ENCODE data around the gene SLC44A1. TPM values are rescaled to one million over a fixed set of nuclear protein-coding genes. Genes with fewer than 3 reads are reported as not detected.
A peak's percentile ranks its signal among the peaks of the same experiment; 100 is the strongest.

Gene SLC44A1
- total and polyA plus RNA-seq, 2 donors from 2014 or later: 17.4 to 42.3 TPM

GRCh38 chr9:105341434-105342146 is 97.1 kb downstream of the SLC44A1 start:
- no peak overlapping the region for H3K9ac ChIP-seq (ENCODE audit: low read length in 3 of 3)
- DNase-seq: peak in 1 of 5 donors; percentile 2
- no peak overlapping the region for H3K27ac ChIP-seq (ENCODE audit: low read depth in 2 of 2, low read length in 2 of 2)

GRCh38 chr9:105342147-105342505 is 97.7 kb downstream of the SLC44A1 start:
- peak overlapping the region in 2 of 3 donors; percentile 9 to 39 for H3K4me3 ChIP-seq (ENCODE audit: low read length in 3 of 3)
- peaks cover 0 to 3% (median 0%) of the 10 kb centered on the region in 3 donors for H3K4me1 ChIP-seq (ENCODE audit: control insufficient read depth in 2 of 3, insufficient read depth in 2 of 3, low read depth in 1 of 3, low read length in 3 of 3)
- no peak overlapping the region for H3K9ac ChIP-seq (ENCODE audit: low read length in 3 of 3)
- DNase-seq: no peak
- no peak for FAIRE-seq
- H3K36me3 ChIP-seq (ENCODE audit: control insufficient read depth in 2 of 3, insufficient read depth in 3 of 3, low read length in 3 of 3): peaks cover 0 to 5% (median 2%) of the 10 kb centered on the region in 3 donors
- no peak for TF ChIP-seq CTCF (IDR thresholded peaks at IDR 0.05; ENCODE audit: borderline replicate concordance, extremely low read depth, insufficient read depth)
- no peak overlapping the region for H3K27ac ChIP-seq (ENCODE audit: low read depth in 2 of 2, low read length in 2 of 2)
- no peaks in the 10 kb centered on the region for H3K27me3 ChIP-seq (ENCODE audit: control insufficient read depth, insufficient read depth, low read length)
- H3K9me3 ChIP-seq (ENCODE audit: control insufficient read depth in 2 of 3, insufficient read depth in 1 of 3, low read length in 3 of 3): no peaks in the 10 kb centered on the region
- intact Hi-C loops (cut with DNase I): no loop called here

More at GRCh38 chr9:105341434-105342146, 97.1 kb downstream of the SLC44A1 start:
- Histone ChIP-seq H3K36me3 (ENCODE audit: control insufficient read depth in 2 of 3, insufficient read depth in 3 of 3, low read length in 3 of 3) (peaks cover under 1 to 5% (median 2%) of the 10 kb centered on the region in 3 donors), H3K4me1 (ENCODE audit: control insufficient read depth in 2 of 3, insufficient read depth in 2 of 3, low read depth in 1 of 3, low read length in 3 of 3) (peaks cover 0 to 3% (median 0%) of the 10 kb centered on the region in 3 donors), H3K4me3 (ENCODE audit: low read length in 3 of 3) (peak overlapping the region in 2 of 3 donors; percentile 9 to 39), H3K9me3 (ENCODE audit: control insufficient read depth in 2 of 3, insufficient read depth in 1 of 3, low read length in 3 of 3) (no peaks in the 10 kb centered on the region), H3K27me3 (ENCODE audit: control insufficient read depth, insufficient read depth, low read length) (no peaks in the 10 kb centered on the region)
- FAIRE-seq: peak; percentile 21
- intact Hi-C loops (cut with DNase I): no loop called here
- no peak for TF ChIP-seq CTCF (IDR thresholded peaks at IDR 0.05; ENCODE audit: borderline replicate concordance, extremely low read depth, insufficient read depth)

- FAIRE-seq (no peak), DNase-seq (no peak)
- H3K9me3 ChIP-seq (ENCODE audit: control insufficient read depth in 2 of 3, insufficient read depth in 1 of 3, low read length in 3 of 3): no peaks in the 10 kb centered on the region
- no peaks in the 10 kb centered on the region for H3K27me3 ChIP-seq (ENCODE audit: control insufficient read depth, insufficient read depth, low read length)
- H3K4me1 ChIP-seq (ENCODE audit: control insufficient read depth in 2 of 3, insufficient read depth in 2 of 3, low read depth in 1 of 3, low read length in 3 of 3): peaks cover 0 to 3% (median 0%) of the 10 kb centered on the region in 3 donors
- intact Hi-C loops (cut with DNase I): no loop called here
- H3K9ac ChIP-seq (ENCODE audit: low read length in 3 of 3): no peak overlapping the region
- no peaks in the 10 kb centered on the region for H3K36me3 ChIP-seq (ENCODE audit: control insufficient read depth in 2 of 3, insufficient read depth in 3 of 3, low read length in 3 of 3)
- no peak overlapping the region for H3K4me3 ChIP-seq (ENCODE audit: low read length in 3 of 3)
- H3K27ac ChIP-seq (ENCODE audit: low read depth in 2 of 2, low read length in 2 of 2): no peak overlapping the region
- no peak for TF ChIP-seq CTCF (IDR thresholded peaks at IDR 0.05; ENCODE audit: borderline replicate concordance, extremely low read depth, insufficient read depth)
Measured at GRCh38 chr9:105344283-105344682, 99.8 kb downstream of the SLC44A1 start.
